ENCODE data around the gene ZNF134.

GRCh38 chr19:57671124-57671895 lies 57.3 kb downstream of the ZNF134 start:
- TF ChIP-seq NFE2L1 (CRISPR knock-in tag; IDR thresholded peaks at IDR 0.05), result no peak
- no peak for TF ChIP-seq ATF1 (CRISPR knock-in tag; IDR thresholded peaks at IDR 0.05)
- no peak for TF ChIP-seq CTCF (IDR thresholded peaks at IDR 0.05)
- no peak for TF ChIP-seq JUN (CRISPR knock-in tag; IDR thresholded peaks at IDR 0.05)
- TF ChIP-seq ZNF121 (CRISPR knock-in tag; IDR thresholded peaks at IDR 0.05), result no peak
- TF ChIP-seq GRHL2 (CRISPR knock-in tag; IDR thresholded peaks at IDR 0.05; ENCODE audit: insufficient replicate concordance, severe bottlenecking), result no peak
- no peak for TF ChIP-seq ZNF512 (CRISPR knock-in tag; IDR thresholded peaks at IDR 0.05; ENCODE audit: borderline replicate concordance)
- TF ChIP-seq PRDM15 (CRISPR knock-in tag; IDR thresholded peaks at IDR 0.05), result no peak
- no peak for TF ChIP-seq ATF3 (CRISPR knock-in tag; conservative IDR thresholded peaks at IDR 0.05)
